CD4-positive, CD25-positive, alpha-beta regulatory T cell (primary cell): Measurements from ENCODE around the gene OR10A6. TPM values are rescaled to one million over a fixed set of nuclear protein-coding genes. Genes with fewer than 3 reads are reported as not detected.

ENCODE experiments used
- ATAC-seq, 2 donors: fragments of 150-1000 bp; cut with Tn5 transposase; one replicate each; pipeline ENCODE4 v1.10.0; 2021; ENCODE audit warnings: low read depth in 2 of 2, moderate number of reproducible peaks in 2 of 2, moderate library complexity in 1 of 2
- DNase-seq, 3 donors: peaks; one replicate each; pipeline versions ENCODE4 v3.0.0 to v3.0.0-alpha.2; 2012 to 2022; ENCODE audit warnings: mixed read lengths in 1 of 3
- H3K27ac ChIP-seq: one replicate; pipeline ENCODE4 v1.7.0; 2013; ENCODE audit warnings: mild to moderate bottlenecking, low read length; ENCODE audit not compliant: insufficient read depth, poor library complexity, severe bottlenecking
- H3K27me3 ChIP-seq: one replicate; pipeline ENCODE4 v1.7.0; 2013; ENCODE audit warnings: low read length; ENCODE audit not compliant: control insufficient read depth, insufficient read depth
- H3K36me3 ChIP-seq: one replicate; pipeline ENCODE4 v1.7.0; 2013; ENCODE audit warnings: mild to moderate bottlenecking, low read length, moderate library complexity; ENCODE audit not compliant: control insufficient read depth, insufficient read depth
- H3K4me1 ChIP-seq: 2 replicates; pipeline ENCODE4 v1.7.0; 2013; ENCODE audit warnings: mild to moderate bottlenecking, low read length; ENCODE audit not compliant: insufficient read depth, control insufficient read depth, poor library complexity, severe bottlenecking
- H3K4me3 ChIP-seq: one replicate; pipeline ENCODE4 v1.7.0; 2013; ENCODE audit warnings: low read depth, mild to moderate bottlenecking, low read length, moderate library complexity
- H3K9me3 ChIP-seq, 2 experiments: 1 replicate in 1 of 2; 2 replicates in 1 of 2; pipeline ENCODE4 v1.7.0; 2013; ENCODE audit warnings: low read length in 2 of 2, mild to moderate bottlenecking in 1 of 2, moderate library complexity in 1 of 2; ENCODE audit not compliant: control insufficient read depth in 2 of 2
- H3K27ac Mint-ChIP-seq, 3 donors: one replicate each; pipeline ENCODE4 v1.8.0; 2020 to 2022; ENCODE audit warnings: mild to moderate bottlenecking in 3 of 3, mixed read lengths in 3 of 3, moderate library complexity in 2 of 3
- H3K27me3 Mint-ChIP-seq: one replicate; pipeline ENCODE4 v1.8.0; 2022; ENCODE audit warnings: mild to moderate bottlenecking, mixed read lengths
- H3K36me3 Mint-ChIP-seq: one replicate; pipeline ENCODE4 v1.8.0; 2020; ENCODE audit warnings: mixed read lengths
- H3K4me1 Mint-ChIP-seq, 4 donors: one replicate each; pipeline ENCODE4 v1.8.0; 2020 to 2022; ENCODE audit warnings: mixed read lengths in 4 of 4, mild to moderate bottlenecking in 1 of 4
- H3K4me3 Mint-ChIP-seq, 4 donors: one replicate each; pipeline ENCODE4 v1.8.0; 2020 to 2022; ENCODE audit warnings: mild to moderate bottlenecking in 4 of 4, mixed read lengths in 4 of 4, moderate library complexity in 3 of 4
- H3K9me3 Mint-ChIP-seq, 7 donors: one replicate each; pipeline ENCODE4 v1.8.0; 2020 to 2022; ENCODE audit warnings: mixed read lengths in 7 of 7, mild to moderate bottlenecking in 3 of 7, moderate library complexity in 2 of 7
- polyA plus RNA-seq, 4 donors: library from polyadenylated mRNA; unstranded; fragments of 300-500 nt; fragmentation: Illumina TruSeq; gene quantifications; one replicate each; pipeline ENCODE4 v1.2.3, GENCODE V29; 2021
- total RNA-seq: library from RNA; stranded (reverse); gene quantifications from one replicate; pipeline ENCODE4 v1.2.3, GENCODE V29; 2022

Gene OR10A6
- total and polyA plus RNA-seq, 5 donors from 2014 or later: not detected

- Histone ChIP-seq H3K36me3 (no peaks in the 10 kb centered on the region), H3K9me3 (no peaks in the 10 kb centered on the region), H3K27me3 (peaks cover 4% of the 10 kb centered on the region), H3K4me1 (no peaks in the 10 kb centered on the region), H3K27ac (no peak overlapping the region), H3K4me3 (no peak overlapping the region)
- no peaks in the 10 kb centered on the region for H3K36me3 Mint-ChIP-seq
- ATAC-seq (no peak), DNase-seq (no peak)
- H3K27ac Mint-ChIP-seq: no peak overlapping the region
- peaks cover 17% of the 10 kb centered on the region for H3K27me3 Mint-ChIP-seq
- H3K4me3 Mint-ChIP-seq: no peak overlapping the region
- peaks cover 0 to 4% (median 0%) of the 10 kb centered on the region in 4 donors for H3K4me1 Mint-ChIP-seq
- peaks cover 0 to under 1% (median 0%) of the 10 kb centered on the region in 7 donors for H3K9me3 Mint-ChIP-seq
Measured at GRCh38 chr11:7900686-7901085, 30.4 kb downstream of the OR10A6 start.

- Histone ChIP-seq H3K27ac (no peak overlapping the region), H3K4me3 (no peak overlapping the region), H3K36me3 (no peaks in the 10 kb centered on the region), H3K4me1 (no peaks in the 10 kb centered on the region), H3K9me3 (no peaks in the 10 kb centered on the region), H3K27me3 (peaks cover 4% of the 10 kb centered on the region)
- Mint-ChIP-seq H3K36me3 (no peaks in the 10 kb centered on the region), H3K4me1 (no peaks in the 10 kb centered on the region), H3K27ac (no peak overlapping the region), H3K27me3 (peaks cover 14% of the 10 kb centered on the region), H3K9me3 (peaks cover 0 to 4% (median 0%) of the 10 kb centered on the region in 7 donors), H3K4me3 (no peak overlapping the region)
- no peak for DNase-seq
- no peak for ATAC-seq
Measured at GRCh38 chr11:7899418-7899817, 31.6 kb downstream of the OR10A6 start.

- no peaks in the 10 kb centered on the region for H3K36me3 ChIP-seq
- ATAC-seq (no peak), DNase-seq (no peak)
- no peaks in the 10 kb centered on the region for H3K9me3 ChIP-seq
- H3K36me3 Mint-ChIP-seq: no peaks in the 10 kb centered on the region
- no peak overlapping the region for H3K27ac Mint-ChIP-seq
- no peaks in the 10 kb centered on the region for H3K4me1 Mint-ChIP-seq
- peaks cover 13% of the 10 kb centered on the region for H3K27me3 Mint-ChIP-seq
- H3K4me3 Mint-ChIP-seq: no peak overlapping the region
- no peaks in the 10 kb centered on the region for H3K4me1 ChIP-seq
- H3K4me3 ChIP-seq: no peak overlapping the region
- peaks cover 0 to 4% (median 0%) of the 10 kb centered on the region in 7 donors for H3K9me3 Mint-ChIP-seq
- no peak overlapping the region for H3K27ac ChIP-seq
- peaks cover 4% of the 10 kb centered on the region for H3K27me3 ChIP-seq
Measured at GRCh38 chr11:7898666-7899283, 32.3 kb downstream of the OR10A6 start.

GRCh38 chr11:7896009-7896785 is 34.9 kb downstream of the OR10A6 start:
- H3K27ac Mint-ChIP-seq: no peak overlapping the region
- Histone ChIP-seq H3K27me3 (no peaks in the 10 kb centered on the region), H3K4me1 (no peaks in the 10 kb centered on the region), H3K27ac (no peak overlapping the region), H3K4me3 (no peak overlapping the region), H3K36me3 (no peaks in the 10 kb centered on the region), H3K9me3 (no peaks in the 10 kb centered on the region)
- H3K4me3 Mint-ChIP-seq: no peak overlapping the region
- DNase-seq (no peak), ATAC-seq (no peak)
- no peaks in the 10 kb centered on the region for H3K36me3 Mint-ChIP-seq
- peaks cover 9% of the 10 kb centered on the region for H3K27me3 Mint-ChIP-seq
- peaks cover 0 to 4% (median 0%) of the 10 kb centered on the region in 7 donors for H3K9me3 Mint-ChIP-seq
- peaks cover 0 to 7% (median 0%) of the 10 kb centered on the region in 4 donors for H3K4me1 Mint-ChIP-seq

DNA sequence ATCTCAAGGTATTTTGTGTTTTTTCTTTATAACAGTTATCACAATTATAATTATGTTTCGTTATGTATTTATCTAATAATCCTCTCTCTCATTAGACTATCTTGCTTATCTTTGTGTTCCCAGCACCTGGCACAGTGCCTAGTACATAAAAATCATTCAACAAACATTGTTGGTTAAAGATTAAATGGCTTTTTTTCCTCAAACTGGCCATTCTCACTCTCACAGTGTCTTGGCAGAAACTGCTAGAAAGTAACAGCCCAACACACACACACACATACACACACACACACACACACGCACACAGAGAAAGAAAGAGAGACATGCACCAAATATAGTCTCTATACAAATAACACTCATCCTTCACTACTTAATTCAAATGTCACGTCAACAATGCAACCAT is 36.8 kb downstream of the OR10A6 start:
- no peaks in the 10 kb centered on the region for H3K36me3 ChIP-seq
- Mint-ChIP-seq H3K4me1 (peaks cover 0 to 7% (median 0%) of the 10 kb centered on the region in 4 donors), H3K9me3 (peaks cover 0 to 4% (median 0%) of the 10 kb centered on the region in 7 donors), H3K27me3 (no peaks in the 10 kb centered on the region), H3K36me3 (no peaks in the 10 kb centered on the region), H3K27ac (no peak overlapping the region), H3K4me3 (no peak overlapping the region)
- H3K4me1 ChIP-seq: no peaks in the 10 kb centered on the region
- no peak for DNase-seq
- no peak overlapping the region for H3K4me3 ChIP-seq
- H3K27ac ChIP-seq: no peak overlapping the region
- no peaks in the 10 kb centered on the region for H3K9me3 ChIP-seq
- no peak for ATAC-seq
- peaks cover 4% of the 10 kb centered on the region for H3K27me3 ChIP-seq

DNA sequence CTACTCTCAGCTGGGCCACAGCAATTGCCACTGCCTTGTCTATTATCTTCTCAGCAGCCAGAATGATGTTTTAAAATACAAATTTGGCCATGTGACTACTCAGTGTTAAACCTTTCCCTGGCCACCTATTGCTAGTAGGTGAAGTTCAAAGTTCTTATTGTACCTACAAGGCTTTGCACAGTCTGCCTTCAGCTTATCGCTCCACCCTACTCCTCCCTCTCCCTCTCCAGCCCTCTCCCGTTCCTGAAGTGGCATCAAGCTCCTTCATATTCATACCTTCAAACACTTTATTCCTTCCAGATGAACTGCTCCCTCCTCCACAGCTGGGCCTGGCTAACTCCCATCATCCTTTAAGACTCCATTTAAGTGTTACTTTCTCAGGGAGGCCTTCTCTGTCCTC is 37.3 kb downstream of the OR10A6 start:
- ATAC-seq: no peak
- H3K27me3 ChIP-seq: peaks cover 4% of the 10 kb centered on the region
- Mint-ChIP-seq H3K27me3 (no peaks in the 10 kb centered on the region), H3K4me1 (peaks cover 0 to 7% (median 0%) of the 10 kb centered on the region in 4 donors), H3K27ac (no peak overlapping the region), H3K9me3 (peaks cover 0 to 4% (median 0%) of the 10 kb centered on the region in 7 donors), H3K36me3 (no peaks in the 10 kb centered on the region), H3K4me3 (no peak overlapping the region)
- DNase-seq: no peak
- no peaks in the 10 kb centered on the region for H3K4me1 ChIP-seq
- H3K27ac ChIP-seq: no peak overlapping the region
- no peaks in the 10 kb centered on the region for H3K9me3 ChIP-seq
- no peak overlapping the region for H3K4me3 ChIP-seq
- H3K36me3 ChIP-seq: no peaks in the 10 kb centered on the region

DNA sequence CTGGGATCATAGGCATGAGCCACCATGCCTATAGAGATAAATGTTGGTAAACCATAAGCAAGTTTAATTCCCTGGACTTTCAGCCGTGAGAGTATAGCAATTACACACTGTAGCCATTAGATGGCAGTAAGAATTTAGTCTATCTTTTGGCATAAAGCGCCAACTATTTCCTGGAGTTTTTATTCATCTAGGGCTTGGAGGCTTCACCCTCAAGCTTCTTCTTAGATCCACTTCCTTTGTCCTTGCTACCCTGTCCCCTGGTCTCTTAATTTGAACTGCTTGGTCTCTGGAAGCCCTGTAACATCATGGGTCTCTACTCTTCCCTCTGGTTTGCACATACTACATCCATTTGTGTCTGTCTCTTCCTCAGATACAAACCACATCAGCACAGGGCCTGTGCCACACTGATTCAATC is 38.2 kb downstream of the OR10A6 start:
- Histone ChIP-seq H3K4me3 (no peak overlapping the region), H3K4me1 (no peaks in the 10 kb centered on the region), H3K9me3 (no peaks in the 10 kb centered on the region), H3K36me3 (no peaks in the 10 kb centered on the region), H3K27me3 (peaks cover 4% of the 10 kb centered on the region), H3K27ac (no peak overlapping the region)
- ATAC-seq (peak; percentile 50 to 55), DNase-seq (peak in 2 of 3 donors; percentile 41 to 47)
- H3K36me3 Mint-ChIP-seq: no peaks in the 10 kb centered on the region
- H3K4me1 Mint-ChIP-seq: peaks cover 0 to 7% (median 0%) of the 10 kb centered on the region in 4 donors
- H3K27ac Mint-ChIP-seq: no peak overlapping the region
- no peaks in the 10 kb centered on the region for H3K27me3 Mint-ChIP-seq
- no peak overlapping the region for H3K4me3 Mint-ChIP-seq
- H3K9me3 Mint-ChIP-seq: peaks cover 0 to 4% (median 0%) of the 10 kb centered on the region in 7 donors
